Fibroblast of lung (primary cell): ENCODE results near the gene ZSWIM6.

ENCODE experiments used
- CTCF ChIP-seq, 2 donors: IDR thresholded peaks in 1 of 2; conservative IDR thresholded peaks in 1 of 2; 1 replicate in 1 of 2; 2 replicates in 1 of 2; pipeline ENCODE4 v1.5.1; 2011 to 2012; ENCODE audit warnings: low read length in 2 of 2, control low read depth in 1 of 2, inconsistent platforms in 1 of 2, low read depth in 1 of 2, mild to moderate bottlenecking in 1 of 2
- EZH2 ChIP-seq: IDR thresholded peaks from 2 replicates; pipeline ENCODE4 v1.5.1; 2012; ENCODE audit warnings: low read length, control low read depth, mild to moderate bottlenecking; ENCODE audit errors: missing control alignments

GRCh38 chr5:61307611-61308010 lies 24.4 kb upstream of the ZSWIM6 start:
- TF ChIP-seq CTCF (conservative IDR thresholded peaks at IDR 0.05 in 1 of 2, IDR thresholded peaks at IDR 0.05 in 1 of 2; ENCODE audit: low read depth in 1 of 2, low read length in 2 of 2) (no peak), EZH2 (no peak)
